ENCODE results near the gene NUP107.

Gene NUP107

GRCh38 chr12:68686262-68686594 lies 550 bp upstream of the NUP107 start:
- H3K36me3 ChIP-seq (replicated peaks; ENCODE audit: low read depth, low read length): peaks cover 17% of the 10 kb centered on the region
- TF ChIP-seq CTCF (IDR thresholded peaks at IDR 0.05; ENCODE audit: low read depth, low read length): no peak
- TF ChIP-seq EZH2phosphoT487 (IDR thresholded peaks at IDR 0.05; ENCODE audit: low read depth): no peak
- H3K9me3 ChIP-seq (ENCODE audit: insufficient read depth, low read length): no peaks in the 10 kb centered on the region
- H3K4me2 ChIP-seq (ENCODE audit: low read length): peak overlapping the region; percentile 73
- peaks cover 27% of the 10 kb centered on the region for H3K4me1 ChIP-seq (ENCODE audit: low read length)
- H3K27ac ChIP-seq (ENCODE audit: low read length): peak overlapping the region; percentile 33
- peak overlapping the region; percentile 89 for H3K4me3 ChIP-seq (ENCODE audit: low read length)
- H3K9ac ChIP-seq (ENCODE audit: low read length): peak overlapping the region; percentile 85
- no peaks in the 10 kb centered on the region for H3K27me3 ChIP-seq (ENCODE audit: low read depth, low read length)
- peak overlapping the region; percentile 91 for H2AFZ ChIP-seq (ENCODE audit: low read depth, low read length)
- H3K79me2 ChIP-seq (ENCODE audit: low read length): peaks cover 30% of the 10 kb centered on the region
- H4K20me1 ChIP-seq (ENCODE audit: insufficient read depth, low read length): no peaks in the 10 kb centered on the region

GRCh38 chr12:68695454-68695853 lies 8.7 kb downstream of the NUP107 start:
- H3K4me2 ChIP-seq (ENCODE audit: low read length): no peak overlapping the region
- no peaks in the 10 kb centered on the region for H3K4me1 ChIP-seq (ENCODE audit: low read length)
- TF ChIP-seq CTCF (IDR thresholded peaks at IDR 0.05; ENCODE audit: low read depth, low read length): no peak
- TF ChIP-seq EZH2phosphoT487 (IDR thresholded peaks at IDR 0.05; ENCODE audit: low read depth): no peak
- H3K9ac ChIP-seq (ENCODE audit: low read length): no peak overlapping the region
- H3K36me3 ChIP-seq (replicated peaks; ENCODE audit: low read depth, low read length): peaks cover 44% of the 10 kb centered on the region
- no peaks in the 10 kb centered on the region for H3K27me3 ChIP-seq (ENCODE audit: low read depth, low read length)
- no peak overlapping the region for H3K27ac ChIP-seq (ENCODE audit: low read length)
- no peak overlapping the region for H2AFZ ChIP-seq (ENCODE audit: low read depth, low read length)
- H3K4me3 ChIP-seq (ENCODE audit: low read length): no peak overlapping the region
- H4K20me1 ChIP-seq (ENCODE audit: insufficient read depth, low read length): no peaks in the 10 kb centered on the region
- H3K9me3 ChIP-seq (ENCODE audit: insufficient read depth, low read length): no peaks in the 10 kb centered on the region
- no peaks in the 10 kb centered on the region for H3K79me2 ChIP-seq (ENCODE audit: low read length)

- H3K4me1 ChIP-seq (ENCODE audit: low read length): no peaks in the 10 kb centered on the region; the same call in 1 of the 2 replicates
- no peaks in the 10 kb centered on the region for H3K79me2 ChIP-seq (ENCODE audit: low read length)
- no peaks in the 10 kb centered on the region for H3K9me3 ChIP-seq (ENCODE audit: insufficient read depth, low read length)
- H2AFZ ChIP-seq (ENCODE audit: low read depth, low read length): no peak overlapping the region
- H3K4me2 ChIP-seq (ENCODE audit: low read length): no peak overlapping the region
- TF ChIP-seq CTCF (IDR thresholded peaks at IDR 0.05; ENCODE audit: low read depth, low read length) (no peak), EZH2phosphoT487 (IDR thresholded peaks at IDR 0.05; ENCODE audit: low read depth) (no peak)
- H4K20me1 ChIP-seq (ENCODE audit: insufficient read depth, low read length): no peaks in the 10 kb centered on the region
- H3K9ac ChIP-seq (ENCODE audit: low read length): no peak overlapping the region
- H3K4me3 ChIP-seq (ENCODE audit: low read length): no peak overlapping the region
- peaks cover 36% of the 10 kb centered on the region for H3K36me3 ChIP-seq (replicated peaks; ENCODE audit: low read depth, low read length)
- H3K27ac ChIP-seq (ENCODE audit: low read length): no peak overlapping the region
- no peaks in the 10 kb centered on the region for H3K27me3 ChIP-seq (ENCODE audit: low read depth, low read length)
Measured at GRCh38 chr12:68699486-68699885, 12.7 kb downstream of the NUP107 start.

- no peaks in the 10 kb centered on the region for H3K4me1 ChIP-seq (ENCODE audit: low read length)
- no peaks in the 10 kb centered on the region for H3K9me3 ChIP-seq (ENCODE audit: insufficient read depth, low read length)
- H2AFZ ChIP-seq (ENCODE audit: low read depth, low read length): no peak overlapping the region
- no peaks in the 10 kb centered on the region for H4K20me1 ChIP-seq (ENCODE audit: insufficient read depth, low read length)
- H3K36me3 ChIP-seq (replicated peaks; ENCODE audit: low read depth, low read length): peaks cover 28% of the 10 kb centered on the region
- no peak overlapping the region for H3K4me3 ChIP-seq (ENCODE audit: low read length)
- H3K79me2 ChIP-seq (ENCODE audit: low read length): no peaks in the 10 kb centered on the region
- H3K4me2 ChIP-seq (ENCODE audit: low read length): no peak overlapping the region
- H3K27me3 ChIP-seq (ENCODE audit: low read depth, low read length): no peaks in the 10 kb centered on the region
- no peak overlapping the region for H3K9ac ChIP-seq (ENCODE audit: low read length)
- no peak for TF ChIP-seq CTCF (IDR thresholded peaks at IDR 0.05; ENCODE audit: low read depth, low read length)
- TF ChIP-seq EZH2phosphoT487 (IDR thresholded peaks at IDR 0.05; ENCODE audit: low read depth): no peak
- no peak overlapping the region for H3K27ac ChIP-seq (ENCODE audit: low read length)
Measured at GRCh38 chr12:68727776-68728175, 41.0 kb downstream of the NUP107 start.
